Breast epithelium (tissue), 3 donors: ENCODE measurements around the gene ZSWIM2.

ENCODE experiments used
- CTCF ChIP-seq, 3 donors: fragments of 450-650 bp; IDR thresholded peaks; one replicate each; pipeline ENCODE4 v1.5.1; 2016 to 2017; ENCODE audit warnings: antibody characterized with exemption in 3 of 3, mild to moderate bottlenecking in 3 of 3, moderate library complexity in 3 of 3
- POLR2A ChIP-seq: fragments of 450-650 bp; IDR thresholded peaks from one replicate; pipeline ENCODE4 v1.6.1; 2016; ENCODE audit warnings: antibody characterized with exemption, mild to moderate bottlenecking, moderate library complexity

- TF ChIP-seq CTCF (IDR thresholded peaks at IDR 0.05): no peak
- TF ChIP-seq POLR2A: no peak
These were observed 33.6 kb upstream of the ZSWIM2 start for GRCh38 chr2:186882511-186883071.
